BJ (cell line): Measurements from ENCODE around the gene UNC45A. TPM values are rescaled to one million over a fixed set of nuclear protein-coding genes. Genes with fewer than 3 reads are reported as not detected.

Experiments used
- CTCF ChIA-PET: fragments of 350-600 bp; formaldehyde crosslinking; extraction: SDS; loops from one replicate; lab custom pipeline; 2021; ENCODE audit warnings: antibody characterized with exemption, inconsistent platforms; lab: Yijun Ruan, JAX
- POLR2A ChIA-PET: fragments of 300-600 bp; sonication (Branson Sonifier 250); formaldehyde crosslinking; extraction: SDS; loops from one replicate; lab custom pipeline; 2021; ENCODE audit warnings: antibody characterized with exemption; lab: Charles Lee
- DNase-seq: peaks from one replicate; pipeline ENCODE4 v3.0.0-alpha.2; 2011; ENCODE audit warnings: low read depth
- H3K27me3 ChIP-seq: 2 replicates; pipeline ENCODE4 v1.6.0; 2011; ENCODE audit warnings: low read length; ENCODE audit not compliant: control insufficient read depth, insufficient read depth
- H3K36me3 ChIP-seq: 2 replicates; pipeline ENCODE4 v1.5.1; 2011; ENCODE audit warnings: low read length; ENCODE audit not compliant: control insufficient read depth, insufficient read depth
- H3K4me3 ChIP-seq: 2 replicates; pipeline ENCODE4 v1.5.1; 2011; ENCODE audit warnings: low read depth, mild to moderate bottlenecking, control low read depth, low read length
- CTCF ChIP-seq: IDR thresholded peaks from 2 replicates; pipeline ENCODE4 v1.5.1; 2011; ENCODE audit warnings: low read depth, mild to moderate bottlenecking, control low read depth, inconsistent platforms, low read length, moderate library complexity; ENCODE audit not compliant: insufficient read depth
- polyA plus RNA-seq: library from polyadenylated mRNA; depleted of rRNA; stranded (reverse); fragments of >200 nt; gene quantifications from 2 replicates; pipeline ENCODE4 v1.2.3, GENCODE V29; 2011

The UNC45A gene
- polyA plus RNA-seq, 1 experiment, result 93.8 TPM

DNA sequence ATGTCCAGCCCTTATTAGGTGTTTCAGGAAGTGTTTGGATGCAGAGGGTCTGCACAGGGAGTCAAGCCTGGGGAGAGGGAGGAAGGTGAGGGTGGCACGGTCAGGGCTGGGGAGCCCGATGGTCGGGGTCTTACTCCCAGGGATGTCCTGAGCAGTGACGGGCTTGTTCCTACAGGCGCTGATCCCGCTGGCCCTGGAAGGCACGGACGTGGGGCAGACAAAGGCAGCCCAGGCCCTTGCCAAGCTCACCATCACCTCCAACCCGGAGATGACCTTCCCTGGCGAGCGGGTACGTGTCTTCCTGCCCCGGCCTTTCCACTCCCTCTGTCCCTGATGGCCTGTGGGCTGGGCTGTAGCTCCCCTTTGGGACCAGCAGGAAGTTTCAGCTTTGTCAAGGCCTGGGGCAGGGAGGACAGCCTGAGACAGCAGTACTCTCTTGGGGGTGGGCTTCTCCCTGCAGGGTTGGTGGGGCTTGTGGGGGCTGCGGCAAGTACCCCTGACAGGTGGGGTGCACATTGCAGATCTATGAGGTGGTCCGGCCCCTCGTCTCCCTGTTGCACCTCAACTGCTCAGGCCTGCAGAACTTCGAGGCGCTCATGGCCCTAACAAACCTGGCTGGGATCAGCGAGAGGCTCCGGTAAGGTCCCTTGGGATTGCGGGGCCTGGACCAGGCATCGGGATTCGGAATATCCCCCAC, 15.0 kb downstream of the UNC45A start:
- TF ChIP-seq CTCF, result no peak
- DNase-seq, result no peak
- ChIA-PET CTCF (interaction anchor here (10.2 kb wide), 1 partner anchor 17 kb away, joined by 87 read pairs; the partner anchor contains the start of genes HDDC3 and UNC45A), POLR2A (no interaction called here)
- H3K4me3 ChIP-seq, result no peak overlapping the region
- H3K27me3 ChIP-seq, result no peaks in the 10 kb centered on the region
- H3K36me3 ChIP-seq, result peaks cover 44% of the 10 kb centered on the region

- Histone ChIP-seq H3K36me3 (peaks cover 43% of the 10 kb centered on the region), H3K27me3 (no peaks in the 10 kb centered on the region), H3K4me3 (no peak overlapping the region)
- POLR2A ChIA-PET, result no interaction called here
- CTCF ChIA-PET, result interaction anchor here (4.3 to 10.2 kb wide), 2 partner anchors 17 kb away, joined by 37 to 87 read pairs; partner anchors contain the start of genes HDDC3 and UNC45A
- no peak for DNase-seq
- TF ChIP-seq CTCF, result no peak
These were observed 15.6 kb downstream of the UNC45A start for GRCh38 chr15:90950676-90951075.

- ChIA-PET POLR2A (no interaction called here), CTCF (interaction anchor here (0.6 to 4.3 kb wide), 3 partner anchors 20 to 1449 kb away, joined by 3 to 37 read pairs (median 4); partner anchors contain the start of genes HDDC3 and UNC45A)
- H3K27me3 ChIP-seq, result no peaks in the 10 kb centered on the region
- H3K4me3 ChIP-seq, result no peak overlapping the region
- no peak for TF ChIP-seq CTCF
- no peak for DNase-seq
- H3K36me3 ChIP-seq, result peaks cover 31% of the 10 kb centered on the region
These were observed 18.0 kb downstream of the UNC45A start for GRCh38 chr15:90952901-90953677.

DNA sequence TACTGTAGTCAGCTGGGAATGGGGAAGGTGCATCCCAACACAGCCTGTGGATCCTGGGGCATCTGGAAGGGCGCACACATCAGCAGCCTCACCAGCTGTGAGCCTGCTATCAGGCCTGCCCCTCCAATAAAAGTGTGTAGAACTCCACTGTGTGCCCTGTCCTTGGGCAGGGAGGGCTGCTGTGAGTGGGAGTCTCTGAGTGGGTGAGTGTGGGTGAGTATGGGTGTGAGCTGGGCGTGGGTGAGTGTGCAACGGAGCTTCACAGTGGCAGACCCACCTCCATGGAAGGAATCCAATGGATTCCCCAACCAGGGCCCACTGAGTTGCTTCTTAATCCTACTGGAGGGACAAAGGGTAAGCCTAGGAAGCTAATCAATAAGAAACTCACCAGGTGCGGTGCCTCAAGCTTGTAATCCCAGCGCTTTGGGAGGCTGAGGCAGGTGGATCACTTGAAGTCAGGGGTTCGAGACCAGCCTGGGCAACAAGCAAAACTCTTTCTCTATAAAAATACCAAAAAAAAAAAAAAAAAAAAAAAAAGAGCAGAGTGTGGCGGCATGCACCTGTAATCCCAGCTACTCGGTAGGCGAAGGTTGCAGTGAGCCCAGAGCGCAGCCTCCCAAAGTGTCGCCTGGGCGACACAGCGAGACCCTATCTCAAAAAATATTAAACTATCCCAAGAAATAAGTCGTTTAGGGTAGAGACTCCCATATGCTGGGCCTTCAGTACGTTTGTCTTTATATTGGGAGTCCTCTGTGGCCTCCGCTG, 19.0 kb downstream of the UNC45A start:
- CTCF ChIA-PET, result interaction anchor here (0.6 to 9.3 kb wide), 7 partner anchors 11 to 1450 kb away, joined by 3 to 122 read pairs (median 5); partner anchors contain the start of genes HDDC3 and UNC45A
- H3K4me3 ChIP-seq, result no peak overlapping the region
- H3K36me3 ChIP-seq, result peaks cover 28% of the 10 kb centered on the region
- POLR2A ChIA-PET, result no interaction called here
- no peaks in the 10 kb centered on the region for H3K27me3 ChIP-seq
- TF ChIP-seq CTCF, result no peak
- DNase-seq, result no peak
